Kasumi-1 (cell line): ENCODE measurements around the gene OGFR.

Source experiments
- DNase-seq, 2 experiments: peaks; one replicate each; lab custom pipeline; 2025; lab: John Stamatoyannopoulos, UW

The OGFR gene

DNA sequence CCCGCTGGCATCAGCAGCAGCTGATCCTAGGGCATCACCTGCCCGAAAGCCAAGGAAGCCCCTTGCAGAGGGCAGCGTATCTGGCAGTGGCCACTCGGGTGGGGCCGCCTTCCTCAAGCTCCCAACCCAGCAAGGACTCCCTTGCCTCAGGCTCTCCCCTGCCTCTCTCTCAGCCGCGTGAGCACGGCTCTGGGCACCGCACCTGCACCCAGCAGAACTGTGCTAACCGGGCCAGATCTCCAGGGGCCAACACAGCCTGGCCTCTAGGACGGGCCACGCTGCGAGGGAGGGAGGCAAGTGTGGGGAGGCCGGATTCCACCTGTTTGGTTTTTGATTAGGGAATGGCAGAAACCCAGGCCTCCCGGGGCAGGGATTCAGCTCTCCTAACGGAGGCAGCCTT lies 20.1 kb upstream of the OGFR start:
- no peak for DNase-seq

DNA sequence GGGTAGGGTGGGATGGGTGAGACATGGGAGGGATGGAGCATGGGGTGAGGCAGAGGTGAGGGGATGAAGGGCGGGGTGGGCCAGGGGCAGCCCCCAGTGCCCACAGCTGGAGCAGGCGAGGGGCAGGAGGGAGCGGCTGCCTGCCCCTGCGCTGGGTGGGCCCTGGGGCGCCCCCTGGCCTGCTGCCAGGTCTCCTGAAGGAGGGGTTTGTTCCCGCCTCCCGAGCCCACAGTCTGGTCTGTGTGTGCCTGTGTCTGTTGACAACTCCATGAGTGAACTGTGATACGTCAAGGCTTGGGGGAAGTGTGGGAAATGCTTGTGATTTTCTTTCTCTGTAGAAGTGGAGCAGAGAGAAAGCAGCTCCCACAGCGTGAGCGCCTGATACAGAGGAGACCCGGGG lies 19.2 kb upstream of the OGFR start:
- no peak for DNase-seq

DNA sequence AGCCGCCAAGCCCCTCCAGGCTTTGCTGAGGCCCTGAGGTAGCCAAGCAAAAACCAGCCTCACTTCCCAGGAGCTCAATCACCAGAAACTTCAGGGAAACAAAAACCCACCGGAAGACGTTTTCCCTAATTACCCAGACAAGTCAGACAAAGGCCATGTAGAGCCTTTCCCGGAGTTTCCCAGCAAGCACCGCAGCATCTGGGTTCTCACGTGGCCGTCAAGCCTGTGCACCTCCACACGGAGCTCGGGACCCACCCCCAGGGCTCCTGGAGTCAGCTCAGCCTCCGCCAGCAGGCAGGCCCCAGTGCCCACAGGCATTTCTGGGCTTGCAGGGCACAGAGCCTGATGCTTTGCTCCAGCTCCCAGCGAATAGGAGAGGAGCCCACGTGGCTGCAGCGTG lies 18.5 kb upstream of the OGFR start:
- DNase-seq: no peak

DNA sequence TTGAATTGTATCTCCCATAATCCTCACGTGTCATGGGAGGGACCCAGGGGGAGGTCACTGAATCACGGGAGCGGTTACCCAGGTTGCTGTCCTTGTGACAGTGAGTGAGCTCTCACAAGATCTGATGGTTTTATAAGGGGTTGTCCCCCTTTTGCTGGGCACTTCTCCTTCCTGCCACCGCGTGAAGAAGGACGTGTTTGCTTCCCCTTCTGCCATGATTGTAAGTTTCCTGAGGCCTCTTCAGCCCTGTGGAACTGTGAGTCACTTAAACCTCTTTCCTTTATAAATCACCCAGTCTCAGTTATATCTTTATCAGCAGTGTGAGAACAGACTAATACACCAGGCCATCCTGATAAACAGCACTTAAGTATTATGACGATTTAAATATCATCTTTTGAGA lies 17.3 kb upstream of the OGFR start:
- peak; percentile 13 to 15 for DNase-seq

DNA sequence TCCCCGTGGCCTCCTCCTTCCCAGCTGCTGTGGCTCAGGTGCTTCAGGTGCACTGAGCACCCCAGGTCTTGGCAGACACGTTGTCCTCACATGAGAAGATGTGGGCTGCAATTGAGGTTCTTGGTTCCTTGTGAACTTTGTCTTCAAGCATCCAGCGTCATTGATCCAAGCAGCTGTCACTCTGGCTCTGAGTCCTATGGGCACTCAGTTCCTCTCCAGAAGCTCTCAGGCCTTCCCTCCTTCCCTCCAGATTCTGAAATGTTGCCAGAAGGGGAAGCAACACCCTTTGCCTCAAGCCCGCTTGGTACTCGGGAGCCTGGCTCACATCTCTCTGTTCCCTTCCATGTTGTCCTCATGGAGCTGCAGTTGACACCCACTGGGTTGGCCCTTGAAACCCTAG lies 16.8 kb upstream of the OGFR start:
- peak; percentile 31 for DNase-seq

DNA sequence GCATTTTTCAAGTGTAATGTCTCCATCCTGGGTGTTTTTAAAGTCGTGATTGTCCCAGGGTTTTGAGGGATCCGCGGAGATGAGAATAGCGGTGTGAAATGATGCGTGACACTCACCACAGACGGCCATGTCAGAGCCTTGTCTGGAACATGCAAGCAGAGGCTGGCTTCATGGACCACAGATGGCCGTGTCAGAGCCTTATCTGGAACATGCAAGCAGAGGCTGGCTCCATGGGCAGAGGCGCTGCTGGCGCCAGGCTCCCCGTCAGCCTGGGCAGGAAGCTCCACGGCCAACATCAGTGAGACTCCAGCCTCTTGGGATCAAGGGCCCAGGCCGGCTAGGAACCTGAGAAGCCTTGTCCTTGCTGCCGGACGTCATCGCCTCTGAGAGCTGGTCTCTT lies 16.0 kb upstream of the OGFR start:
- no peak for DNase-seq

DNA sequence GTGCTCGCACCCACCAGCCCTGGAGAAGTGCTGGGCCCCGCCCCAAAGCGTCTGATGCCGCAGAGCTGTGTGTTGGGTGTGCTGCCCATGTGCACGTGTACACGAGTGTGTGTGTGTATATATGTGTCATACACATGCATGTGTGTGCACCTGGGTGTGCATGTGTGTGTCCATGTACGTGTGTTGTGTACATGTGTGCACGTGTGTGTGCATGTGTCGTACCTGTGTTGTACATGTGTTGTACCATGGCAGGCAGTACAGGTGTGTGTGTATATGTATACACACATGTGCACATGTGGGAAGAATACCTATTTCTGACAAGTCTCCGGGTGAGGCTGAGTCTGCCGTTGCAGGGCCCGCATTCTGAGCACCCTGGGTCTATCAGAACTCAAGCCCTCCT lies 14.6 kb upstream of the OGFR start:
- no peak for DNase-seq

DNA sequence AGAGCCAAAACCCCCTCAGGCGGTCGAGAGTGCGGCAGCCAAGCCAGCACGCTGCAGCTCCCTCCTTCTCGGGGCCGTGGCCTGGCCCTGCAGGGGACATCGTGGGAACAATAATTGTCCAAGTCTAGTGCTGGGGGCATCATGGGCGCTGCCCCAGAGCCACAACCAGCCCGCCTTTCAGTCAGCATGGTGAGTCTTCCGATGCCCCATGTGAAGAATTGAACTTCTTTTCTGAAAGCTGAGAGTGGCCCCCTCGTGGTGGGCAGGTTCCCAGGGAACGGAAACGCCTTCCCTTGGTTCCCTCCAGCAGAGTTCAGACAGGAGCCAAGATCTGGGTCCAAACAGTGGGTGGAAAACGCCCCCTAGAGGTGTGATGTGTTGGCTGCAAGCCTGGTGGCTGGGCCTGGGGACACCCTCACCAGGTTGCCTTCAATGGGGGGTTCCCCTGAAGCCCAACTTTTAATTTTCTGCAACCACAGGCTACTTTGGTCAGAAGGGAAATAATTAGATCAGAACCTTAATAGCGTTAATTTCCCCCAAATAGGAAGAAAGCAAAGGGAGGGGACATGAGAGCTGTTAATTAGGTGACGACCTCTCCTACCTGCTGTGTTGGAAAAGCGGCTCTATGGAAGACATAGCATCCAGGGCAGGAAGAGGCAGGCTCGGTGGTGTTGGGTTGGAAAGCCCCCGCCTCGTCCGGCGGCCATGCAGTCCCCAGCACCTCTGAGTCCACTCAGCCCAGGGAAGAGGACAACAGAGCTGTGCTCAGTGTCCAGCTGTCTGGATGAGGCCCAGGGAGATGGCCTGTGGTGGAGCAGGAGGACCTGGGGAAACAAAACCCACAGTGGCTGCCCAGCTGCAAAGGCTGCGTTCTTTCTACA lies 13.1 kb upstream of the OGFR start:
- DNase-seq: peak; percentile 95 to 97

DNA sequence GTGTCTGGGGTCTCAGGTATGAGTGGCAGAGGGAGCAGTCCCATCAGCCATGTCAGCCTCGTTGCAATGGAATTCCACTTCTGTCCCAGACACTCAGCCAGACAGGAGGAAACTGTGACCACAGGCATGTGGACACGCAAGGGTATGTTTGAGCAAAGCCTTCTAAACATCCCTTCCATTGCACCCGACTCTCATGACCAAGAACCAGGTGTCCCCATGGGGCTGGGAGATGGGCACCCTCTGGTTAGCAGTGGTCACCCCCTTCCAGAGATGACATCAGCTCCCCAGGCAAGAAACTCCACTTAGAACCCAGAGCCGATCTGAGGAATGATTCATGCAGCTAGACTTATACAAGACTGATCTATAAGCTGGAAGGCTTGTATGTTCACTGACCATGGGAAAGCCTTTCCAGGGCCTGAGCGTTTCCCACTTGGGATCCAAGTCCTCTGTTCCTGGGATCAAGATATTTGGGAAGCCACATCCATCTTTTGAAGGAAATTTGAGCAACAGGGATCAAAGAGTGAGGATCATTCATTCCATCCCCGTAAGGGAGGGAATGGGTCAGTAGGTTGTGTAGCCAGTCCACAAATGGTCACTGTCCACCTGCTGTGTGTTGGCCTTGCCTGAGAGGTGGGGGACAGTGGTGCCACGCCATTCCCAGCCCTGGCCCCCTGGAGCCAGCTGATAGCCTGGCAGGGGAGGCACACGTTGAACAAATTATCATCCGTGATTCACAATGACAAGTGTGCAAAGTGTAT lies 12.3 kb upstream of the OGFR start:
- no peak for DNase-seq

DNA sequence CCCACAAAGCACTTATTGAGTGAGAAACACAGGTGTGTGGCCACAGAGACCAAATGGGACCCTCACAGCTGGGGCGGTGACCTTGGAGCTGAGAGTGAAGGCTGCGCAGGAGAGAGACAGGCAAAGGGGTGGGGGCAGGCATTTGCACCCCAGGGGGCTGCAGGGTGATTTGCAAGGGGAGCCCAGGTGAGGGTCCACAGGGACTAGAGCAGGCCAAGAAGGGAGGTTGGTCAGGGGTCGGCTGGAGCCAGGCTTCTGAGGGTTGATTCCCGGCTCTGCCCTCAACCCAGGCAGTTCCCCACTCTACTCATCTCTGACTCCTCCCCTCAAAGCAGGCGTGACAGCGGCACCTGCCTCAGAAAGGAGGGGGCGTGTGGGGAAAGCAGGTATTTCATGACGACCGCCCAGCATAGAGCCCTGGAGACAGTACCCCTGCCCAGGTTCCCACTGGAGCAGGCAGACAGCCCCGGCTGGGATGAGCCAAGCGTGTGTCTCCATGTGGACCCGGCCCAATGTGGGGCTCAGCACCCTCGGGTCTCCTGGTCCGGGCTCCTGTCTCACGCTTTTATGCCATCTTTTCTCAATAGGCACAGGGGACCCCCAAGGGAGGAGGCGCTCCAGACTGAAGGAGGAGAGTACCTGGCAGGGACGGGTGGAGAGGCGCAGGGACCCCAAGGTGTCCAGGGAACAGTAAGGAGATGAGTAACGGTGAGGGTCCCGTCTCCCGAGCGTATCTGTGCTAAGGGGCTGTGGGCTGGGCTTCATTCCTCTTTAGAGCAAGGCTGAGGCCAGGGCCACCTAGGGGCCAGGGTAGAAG lies 11.5 kb upstream of the OGFR start:
- no peak for DNase-seq

DNA sequence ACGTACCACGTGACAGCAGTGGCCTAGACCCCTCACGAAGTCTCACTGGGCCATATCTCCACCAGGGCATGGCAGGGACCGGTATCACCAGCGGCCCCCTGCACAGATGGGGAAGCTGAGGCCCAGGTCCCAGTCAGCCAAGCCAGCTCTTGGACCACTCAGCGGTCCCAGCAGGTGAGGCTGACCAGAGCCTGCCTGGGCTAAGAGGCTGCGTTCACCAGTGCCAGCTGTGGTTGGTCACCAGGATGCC lies 11.0 kb upstream of the OGFR start:
- no peak for DNase-seq

DNA sequence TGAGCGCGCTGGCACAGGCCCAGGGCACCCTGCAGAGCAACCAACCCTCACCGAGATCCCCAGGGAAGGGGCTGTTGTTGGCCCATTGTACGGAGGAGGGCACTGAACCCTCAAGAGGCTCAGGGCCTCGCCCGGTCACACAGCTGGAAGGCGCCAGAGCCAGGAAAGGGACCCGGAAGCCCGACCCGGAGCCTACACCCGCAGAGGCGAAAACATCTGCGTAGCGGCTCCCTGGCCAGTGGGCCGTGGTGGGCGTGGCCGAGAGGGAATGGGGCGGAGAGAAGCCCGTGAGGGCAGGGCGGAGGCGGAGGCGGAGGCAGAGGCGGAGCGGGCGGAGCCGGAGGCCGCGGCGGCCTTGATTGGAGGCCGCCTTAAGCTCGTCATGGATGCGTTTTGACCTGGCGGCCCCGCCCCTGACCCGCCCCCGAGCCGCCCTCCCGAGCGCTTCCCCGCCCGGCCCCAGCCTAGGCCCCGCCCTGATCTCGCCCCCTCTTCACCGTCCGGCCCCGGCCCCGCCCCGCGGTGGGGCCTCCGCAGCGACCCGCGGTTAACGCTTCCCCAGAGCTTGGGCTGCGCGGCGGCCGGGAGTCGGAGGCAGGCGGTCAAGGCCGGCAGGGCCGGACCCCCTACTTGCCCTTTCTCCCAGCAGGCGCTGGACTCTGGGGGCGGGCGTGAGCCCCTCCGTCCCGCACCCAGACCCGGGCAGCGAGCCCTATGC lies 10.5 kb upstream of the OGFR start:
- peak; percentile 89 to 90 for DNase-seq

DNA sequence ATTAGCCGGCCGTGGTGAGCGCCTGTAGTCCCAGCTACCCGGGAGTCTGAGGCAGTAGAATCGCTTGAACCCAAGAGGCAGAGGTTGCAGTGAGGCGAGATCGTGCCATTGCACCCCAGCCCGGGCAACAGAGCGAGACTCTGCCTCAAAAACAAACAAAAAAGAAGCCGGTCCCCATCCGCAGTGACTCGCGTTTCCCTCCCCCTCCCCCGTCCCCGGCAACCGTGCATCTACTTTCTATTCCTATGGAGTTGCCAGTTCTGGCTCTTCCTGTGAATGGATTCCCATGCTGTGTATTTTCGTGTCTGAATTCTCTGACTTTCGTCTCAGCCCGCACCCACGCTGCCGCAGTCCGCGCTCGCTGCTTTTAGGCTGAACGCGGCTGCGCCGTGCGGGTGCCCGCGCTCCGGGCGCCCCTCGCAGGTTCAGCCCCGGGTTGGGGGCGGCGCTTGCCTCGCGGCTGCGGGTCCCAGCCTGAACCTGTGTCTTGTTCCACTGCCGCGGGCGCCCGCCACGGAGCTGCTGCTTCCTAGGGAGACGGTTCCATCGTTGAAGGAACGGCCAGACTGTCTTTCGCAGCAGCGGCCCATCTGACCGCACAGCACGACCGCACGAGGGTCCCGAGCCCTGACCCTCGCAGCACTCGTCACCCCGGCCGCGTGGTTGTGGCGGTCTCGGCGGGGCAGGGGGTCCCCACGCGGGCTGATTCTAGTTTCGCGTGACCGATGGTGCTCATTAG lies 9.4 kb upstream of the OGFR start:
- DNase-seq: peak; percentile 35 to 51

DNA sequence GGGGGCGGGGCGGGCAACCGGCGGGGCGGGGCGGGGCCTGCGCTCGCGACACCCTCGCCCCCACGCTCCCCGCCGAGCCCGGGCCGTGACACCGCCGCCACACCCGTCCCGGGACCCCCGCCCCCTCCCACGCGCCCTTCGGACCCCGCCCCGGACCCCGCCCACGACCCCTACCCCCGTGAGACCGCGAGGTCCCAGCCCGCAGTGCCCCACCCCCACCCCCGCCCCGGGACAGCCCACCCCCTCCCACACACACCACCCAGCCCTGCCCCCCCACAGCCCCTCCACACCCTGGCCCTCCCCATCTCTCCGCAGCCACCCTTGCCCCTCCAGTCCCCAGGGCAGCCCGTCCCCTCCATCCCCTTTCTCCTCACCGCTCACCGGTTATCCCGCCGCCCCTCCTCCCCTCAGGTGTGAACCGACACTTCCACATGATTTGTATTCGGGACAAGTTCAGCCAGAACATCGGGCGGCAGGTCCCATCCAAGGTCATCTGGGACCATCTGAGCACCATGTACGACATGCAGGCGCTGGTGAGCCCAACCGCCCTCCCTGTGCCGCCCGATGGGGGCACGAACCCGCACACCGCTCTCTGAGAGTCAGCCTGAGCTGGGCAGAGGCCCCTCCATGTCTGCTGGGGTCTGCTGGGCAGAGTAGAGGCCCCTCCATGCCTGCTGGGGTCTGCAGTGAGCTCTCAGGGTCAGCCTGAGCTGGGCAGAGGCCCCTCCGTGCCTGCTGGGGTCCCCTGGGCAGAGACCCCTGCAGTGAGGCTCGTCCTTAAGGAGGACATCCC lies 7.7 kb upstream of the OGFR start:
- DNase-seq: no peak

DNA sequence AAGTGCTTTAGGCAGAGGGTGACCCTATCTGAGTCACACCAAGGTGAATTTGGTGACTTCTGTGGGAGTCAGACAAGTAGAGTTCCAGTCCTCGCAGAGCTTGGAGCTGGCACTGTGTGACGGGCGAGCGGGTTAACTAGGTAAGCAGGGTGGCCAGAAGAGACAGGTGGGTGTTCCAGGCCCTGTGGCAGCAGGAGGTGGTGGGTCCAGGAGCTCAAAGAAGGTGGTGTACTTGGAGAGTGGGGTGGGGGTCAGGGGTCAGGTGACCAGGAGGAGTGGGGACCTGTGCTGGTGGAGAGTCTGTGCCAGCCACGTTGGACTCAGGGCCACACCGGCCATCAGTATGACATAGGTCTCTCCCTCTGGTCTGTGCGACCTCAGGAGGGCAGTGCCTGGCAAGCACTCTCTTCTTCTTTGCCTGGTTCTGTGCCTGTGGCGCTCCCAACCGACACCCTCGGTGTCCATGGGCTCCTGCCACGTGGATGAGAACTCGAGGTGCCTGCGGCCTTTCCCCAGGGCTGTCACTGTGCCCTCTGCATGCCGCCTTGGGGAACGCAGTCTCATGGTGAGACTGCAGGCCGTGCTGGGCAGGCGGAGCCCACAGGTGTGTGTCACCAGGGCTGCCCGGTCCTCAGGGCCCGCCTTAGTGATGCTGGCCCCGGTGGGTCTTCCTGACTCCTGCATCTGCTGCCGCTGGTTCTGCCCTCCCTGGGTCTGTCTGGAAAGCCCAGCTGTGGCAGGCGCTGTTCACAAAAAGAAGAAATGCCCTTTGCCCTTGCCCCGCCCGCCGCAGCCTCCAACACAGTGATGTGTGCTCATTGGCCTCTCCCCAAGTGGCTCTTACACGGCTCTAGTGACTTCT lies 6.7 kb upstream of the OGFR start:
- DNase-seq: no peak

DNA sequence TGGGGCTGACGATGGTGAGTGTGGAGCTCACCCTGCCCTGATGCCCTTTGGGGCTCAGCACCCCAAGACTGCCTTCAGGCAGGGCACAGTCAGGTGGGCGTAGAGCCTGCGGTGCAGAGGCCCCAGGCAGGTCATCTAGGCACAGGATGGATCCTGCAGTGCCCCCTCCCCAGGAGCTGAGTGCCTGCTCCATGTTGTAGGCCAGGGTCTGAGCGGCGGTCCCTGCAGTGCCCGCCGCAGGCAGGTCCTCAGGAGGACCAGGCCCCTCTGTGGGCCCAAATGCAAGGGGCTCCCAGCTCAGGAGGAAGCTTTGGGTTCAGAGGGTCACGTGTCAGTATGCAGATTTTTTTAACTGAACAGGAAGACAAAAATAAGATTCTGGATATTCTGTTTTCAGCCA lies 5.6 kb upstream of the OGFR start:
- DNase-seq: no peak

DNA sequence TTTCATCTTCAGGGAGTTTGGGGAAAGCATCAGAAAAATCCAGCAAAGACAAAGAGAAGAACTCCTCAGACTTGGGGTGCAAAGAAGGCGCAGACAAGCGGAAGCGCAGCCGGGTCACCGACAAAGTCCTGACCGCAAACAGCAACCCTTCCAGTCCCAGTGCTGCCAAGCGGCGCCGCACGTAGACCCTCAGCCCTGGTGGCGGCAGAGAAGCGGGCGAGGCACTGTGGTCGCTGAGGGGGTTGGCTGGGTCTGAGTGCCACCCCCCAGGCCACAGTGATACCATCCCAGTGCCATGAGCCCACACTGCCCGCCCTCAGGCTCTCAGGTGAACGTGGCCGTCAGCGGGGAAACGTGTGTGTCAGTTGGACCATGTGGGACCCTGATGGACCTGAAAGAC lies 5.2 kb upstream of the OGFR start:
- DNase-seq: no peak

DNA sequence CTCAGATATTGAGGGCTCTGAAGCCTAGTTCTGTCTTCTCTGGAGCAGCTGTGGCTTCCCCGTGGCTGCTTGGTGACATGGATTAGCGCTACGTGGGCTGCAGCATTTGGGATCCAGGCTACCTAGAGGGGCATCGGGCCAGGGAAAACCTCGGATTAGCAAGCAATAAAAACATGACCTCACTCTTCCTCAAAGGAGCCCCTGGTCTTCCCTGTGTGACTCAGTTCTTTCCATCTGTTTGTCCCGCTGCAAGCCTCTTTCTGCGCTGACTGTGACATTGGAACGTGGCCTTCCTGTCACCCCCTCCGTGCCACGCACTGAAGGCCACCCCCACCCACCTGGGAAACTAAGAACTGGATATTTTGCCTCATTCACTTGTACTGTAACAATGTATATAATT lies 4.8 kb upstream of the OGFR start:
- DNase-seq: no peak

DNA sequence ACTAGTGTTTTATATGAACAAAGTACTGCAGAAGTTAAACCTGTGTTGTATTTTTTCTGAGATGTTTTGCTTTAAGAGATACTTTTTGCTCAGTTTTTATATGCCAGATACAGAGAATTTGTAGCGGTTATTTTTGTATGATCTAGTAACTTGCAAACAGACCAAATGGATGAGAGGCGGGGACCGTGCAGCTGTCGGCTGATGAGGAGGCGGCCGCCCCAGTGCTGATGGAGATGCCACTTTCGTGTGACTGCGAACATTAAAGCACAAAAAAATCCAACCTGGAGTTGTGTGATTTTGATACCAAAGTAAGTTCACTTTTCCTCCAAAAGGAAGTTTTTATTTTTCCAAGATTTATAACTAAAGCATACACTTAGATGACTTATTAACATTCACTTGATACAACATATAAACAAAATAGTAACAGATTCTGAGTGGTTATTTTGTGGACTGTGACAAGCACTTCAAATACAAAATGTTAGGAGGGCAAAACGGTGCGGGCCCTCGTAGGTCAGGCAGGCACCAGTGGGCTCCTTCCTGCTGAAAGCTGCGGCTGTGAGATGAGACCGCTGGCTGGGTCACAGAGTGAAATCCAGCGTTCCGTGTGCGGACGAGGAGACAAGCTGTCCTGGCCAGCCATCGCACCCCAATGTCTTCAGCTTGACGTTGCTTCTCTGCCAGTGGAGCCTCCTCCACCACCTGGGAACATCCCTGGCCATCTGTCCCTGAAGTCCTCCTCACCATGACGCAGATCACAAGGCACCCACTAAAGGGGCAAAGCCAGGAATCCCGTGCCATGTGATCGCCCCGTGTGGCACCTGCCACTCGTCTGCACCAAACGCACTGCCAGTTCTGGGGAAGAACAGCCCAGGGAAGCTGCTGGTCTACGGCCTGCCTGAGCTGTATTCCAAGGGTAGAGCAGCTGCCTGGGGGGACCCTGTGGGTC lies 4.0 kb upstream of the OGFR start:
- no peak for DNase-seq
